CD8-positive, alpha-beta memory T cell (primary cell): ENCODE measurements around the gene WIPI1. TPM values are rescaled to one million over a fixed set of nuclear protein-coding genes. Genes with fewer than 3 reads are reported as not detected.

Source experiments
- CTCF ChIA-PET: fragments of 350-600 bp; sonication (Branson Sonifier 250); formaldehyde crosslinking; loops from one replicate; lab custom pipeline; 2021; ENCODE audit warnings: antibody characterized with exemption; lab: Charles Lee
- POLR2A ChIA-PET: fragments of 350-600 bp; sonication (Branson Sonifier 250); formaldehyde crosslinking; loops from one replicate; lab custom pipeline; 2021; ENCODE audit warnings: antibody characterized with exemption; lab: Charles Lee
- DNase-seq, 5 donors: peaks; one replicate each; pipeline versions ENCODE4 v3.0.0 to v3.0.0-alpha.2; 2020 to 2022; ENCODE audit warnings: mixed read lengths in 1 of 5
- H3K27ac ChIP-seq: one replicate; pipeline ENCODE4 v1.7.0; 2013; ENCODE audit warnings: low read depth, mild to moderate bottlenecking, low read length, moderate library complexity
- H3K27me3 ChIP-seq: 2 replicates; pipeline ENCODE4 v1.7.0; 2013; ENCODE audit warnings: low read length, mild to moderate bottlenecking; ENCODE audit not compliant: insufficient read depth, poor library complexity, severe bottlenecking
- H3K36me3 ChIP-seq: 2 replicates; pipeline ENCODE4 v1.7.0; 2013; ENCODE audit warnings: mild to moderate bottlenecking, low read length, moderate library complexity; ENCODE audit not compliant: insufficient read depth
- H3K4me1 ChIP-seq: 2 replicates; pipeline ENCODE4 v1.7.0; 2013; ENCODE audit warnings: mild to moderate bottlenecking, low read length, moderate library complexity; ENCODE audit not compliant: insufficient read depth
- H3K4me3 ChIP-seq: 2 replicates; pipeline ENCODE4 v1.7.0; 2013; ENCODE audit warnings: mild to moderate bottlenecking, low read length
- H3K9me3 ChIP-seq: 2 replicates; pipeline ENCODE4 v1.7.0; 2013; ENCODE audit warnings: mild to moderate bottlenecking, low read length
- H3K27ac Mint-ChIP-seq, 8 donors: one replicate each; pipeline ENCODE4 v1.8.0; 2020 to 2021; ENCODE audit warnings: mixed read lengths in 8 of 8, mild to moderate bottlenecking in 6 of 8, inconsistent platforms in 3 of 8, moderate library complexity in 3 of 8
- H3K27me3 Mint-ChIP-seq, 2 donors: one replicate each; pipeline ENCODE4 v1.8.0; 2020 to 2021; ENCODE audit warnings: mixed read lengths in 2 of 2, mild to moderate bottlenecking in 1 of 2, moderate library complexity in 1 of 2
- H3K36me3 Mint-ChIP-seq, 3 donors: one replicate each; pipeline ENCODE4 v1.8.0; 2020 to 2021; ENCODE audit warnings: mixed read lengths in 3 of 3, inconsistent platforms in 1 of 3, mild to moderate bottlenecking in 1 of 3
- H3K4me1 Mint-ChIP-seq, 3 donors: one replicate each; pipeline ENCODE4 v1.8.0; 2020 to 2021; ENCODE audit warnings: mixed read lengths in 3 of 3, inconsistent platforms in 1 of 3, mild to moderate bottlenecking in 1 of 3
- H3K4me3 Mint-ChIP-seq, 7 donors: one replicate each; pipeline ENCODE4 v1.8.0; 2020 to 2021; ENCODE audit warnings: mixed read lengths in 7 of 7, mild to moderate bottlenecking in 6 of 7, moderate library complexity in 4 of 7, inconsistent platforms in 2 of 7
- H3K9me3 Mint-ChIP-seq, 5 donors: one replicate each; pipeline ENCODE4 v1.8.0; 2020 to 2022; ENCODE audit warnings: mixed read lengths in 5 of 5, mild to moderate bottlenecking in 3 of 5, moderate library complexity in 2 of 5, inconsistent platforms in 1 of 5
- polyA plus RNA-seq: library from polyadenylated mRNA; unstranded; fragments of 300-500 nt; fragmentation: Illumina TruSeq; gene quantifications from one replicate; pipeline ENCODE4 v1.2.3, GENCODE V29; 2021
- total RNA-seq, 2 experiments: library from RNA; stranded (reverse); gene quantifications; one replicate each; pipeline ENCODE4 v1.2.3, GENCODE V29; 2021

WIPI1 gene
- total and polyA plus RNA-seq, 3 experiments from 2014 or later: 8.2 to 10.3 (median 9.8) TPM

GRCh38 chr17:68452724-68453290, 4.5 kb downstream of the WIPI1 start:
- Histone ChIP-seq H3K36me3 (peaks cover 5% of the 10 kb centered on the region), H3K4me3 (no peak overlapping the region), H3K27me3 (no peaks in the 10 kb centered on the region), H3K4me1 (peaks cover 11% of the 10 kb centered on the region), H3K9me3 (no peaks in the 10 kb centered on the region), H3K27ac (no peak overlapping the region)
- Mint-ChIP-seq H3K27ac (no peak overlapping the region), H3K36me3 (peaks cover 3 to 42% (median 13%) of the 10 kb centered on the region in 3 donors), H3K4me1 (peaks cover 18 to 22% (median 18%) of the 10 kb centered on the region in 3 donors), H3K9me3 (no peaks in the 10 kb centered on the region), H3K4me3 (no peak overlapping the region), H3K27me3 (peaks cover 0 to 1% of the 10 kb centered on the region in 2 donors)
- ChIA-PET POLR2A (no interaction called here), CTCF (no interaction called here)
- DNase-seq: no peak

- no peak for DNase-seq
- peaks cover 0 to 1% of the 10 kb centered on the region in 2 donors for H3K27me3 Mint-ChIP-seq
- peaks cover 5 to 42% (median 13%) of the 10 kb centered on the region in 3 donors for H3K36me3 Mint-ChIP-seq
Measured at GRCh38 chr17:68451670-68452354, 5.5 kb downstream of the WIPI1 start.

GRCh38 chr17:68450801-68451200, 6.5 kb downstream of the WIPI1 start:
- Mint-ChIP-seq H3K9me3 (no peaks in the 10 kb centered on the region), H3K27ac (no peak overlapping the region), H3K4me1 (peaks cover 3 to 8% (median 4%) of the 10 kb centered on the region in 3 donors), H3K4me3 (no peak overlapping the region), H3K36me3 (peaks cover 5 to 47% (median 13%) of the 10 kb centered on the region in 3 donors), H3K27me3 (peaks cover 0 to 1% of the 10 kb centered on the region in 2 donors)
- Histone ChIP-seq H3K27ac (no peak overlapping the region), H3K9me3 (no peaks in the 10 kb centered on the region), H3K4me3 (no peak overlapping the region), H3K36me3 (peaks cover 5% of the 10 kb centered on the region), H3K4me1 (no peaks in the 10 kb centered on the region), H3K27me3 (no peaks in the 10 kb centered on the region)
- POLR2A ChIA-PET: interaction anchor here (0.5 to 1.5 kb wide), 3 partner anchors 7 to 55 kb away, joined by 3 read pairs; no protein-coding TSS in a partner anchor
- DNase-seq: no peak
- CTCF ChIA-PET: interaction anchor here (1.0 kb wide), 1 partner anchor 19 kb away, joined by 3 read pairs; no protein-coding TSS in a partner anchor

More at GRCh38 chr17:68451670-68452354, 5.5 kb downstream of the WIPI1 start:
- no peaks in the 10 kb centered on the region for H3K27me3 ChIP-seq
- H3K27ac Mint-ChIP-seq: no peak overlapping the region
- H3K27ac ChIP-seq: no peak overlapping the region
- H3K4me3 Mint-ChIP-seq: no peak overlapping the region
- ChIA-PET CTCF (no interaction called here), POLR2A (no interaction called here)
- no peaks in the 10 kb centered on the region for H3K9me3 Mint-ChIP-seq
- peaks cover 5% of the 10 kb centered on the region for H3K36me3 ChIP-seq
- no peak overlapping the region for H3K4me3 ChIP-seq
- no peaks in the 10 kb centered on the region for H3K9me3 ChIP-seq
- H3K4me1 ChIP-seq: peaks cover 9% of the 10 kb centered on the region
- peaks cover 13 to 18% (median 14%) of the 10 kb centered on the region in 3 donors for H3K4me1 Mint-ChIP-seq

GRCh38 chr17:68450391-68450790, 6.9 kb downstream of the WIPI1 start:
- ChIA-PET POLR2A (interaction anchor here (0.5 to 1.5 kb wide), 4 partner anchors 8 to 188 kb away, joined by 3 to 5 read pairs (median 3); no protein-coding TSS in a partner anchor), CTCF (interaction anchor here (1.0 kb wide), 1 partner anchor 18 kb away, joined by 3 read pairs; no protein-coding TSS in a partner anchor)
- no peak overlapping the region for H3K27ac Mint-ChIP-seq
- H3K27me3 Mint-ChIP-seq: peaks cover 0 to 1% of the 10 kb centered on the region in 2 donors
- Histone ChIP-seq H3K27me3 (no peaks in the 10 kb centered on the region), H3K4me3 (no peak overlapping the region), H3K27ac (no peak overlapping the region), H3K36me3 (peaks cover 5% of the 10 kb centered on the region), H3K9me3 (no peaks in the 10 kb centered on the region), H3K4me1 (no peaks in the 10 kb centered on the region)
- H3K36me3 Mint-ChIP-seq: peaks cover 6 to 49% (median 13%) of the 10 kb centered on the region in 3 donors
- H3K4me3 Mint-ChIP-seq: no peak overlapping the region
- no peak for DNase-seq
- H3K4me1 Mint-ChIP-seq: peaks cover 0 to 4% (median 2%) of the 10 kb centered on the region in 3 donors
- H3K9me3 Mint-ChIP-seq: no peaks in the 10 kb centered on the region

- POLR2A ChIA-PET: interaction anchor here (1.5 kb wide), 1 partner anchor 9 kb away, joined by 3 read pairs; no protein-coding TSS in a partner anchor
- Mint-ChIP-seq H3K27me3 (peaks cover 0 to 1% of the 10 kb centered on the region in 2 donors), H3K36me3 (peaks cover 9 to 50% (median 13%) of the 10 kb centered on the region in 3 donors), H3K4me1 (no peaks in the 10 kb centered on the region), H3K9me3 (no peaks in the 10 kb centered on the region), H3K27ac (no peak overlapping the region), H3K4me3 (no peak overlapping the region)
- no peaks in the 10 kb centered on the region for H3K27me3 ChIP-seq
- H3K36me3 ChIP-seq: peaks cover 5% of the 10 kb centered on the region
- H3K9me3 ChIP-seq: no peaks in the 10 kb centered on the region
- no peaks in the 10 kb centered on the region for H3K4me1 ChIP-seq
- CTCF ChIA-PET: no interaction called here
- no peak overlapping the region for H3K27ac ChIP-seq
- H3K4me3 ChIP-seq: no peak overlapping the region
- DNase-seq: no peak
Measured at GRCh38 chr17:68449021-68449739, 8.1 kb downstream of the WIPI1 start.

GRCh38 chr17:68446626-68447041, 10.7 kb downstream of the WIPI1 start:
- H3K4me3 Mint-ChIP-seq: no peak overlapping the region
- peaks cover 0 to 2% (median under 1%) of the 10 kb centered on the region in 3 donors for H3K4me1 Mint-ChIP-seq
- H3K4me1 ChIP-seq: no peaks in the 10 kb centered on the region
- peak overlapping the region in 1 of 8 donors; percentile 33 for H3K27ac Mint-ChIP-seq
- no peaks in the 10 kb centered on the region for H3K27me3 ChIP-seq
- H3K27ac ChIP-seq: no peak overlapping the region
- H3K9me3 ChIP-seq: no peaks in the 10 kb centered on the region
- H3K9me3 Mint-ChIP-seq: no peaks in the 10 kb centered on the region
- ChIA-PET CTCF (interaction anchor here (1.3 to 4.3 kb wide), 4 partner anchors 10 to 241 kb away, joined by 3 to 13 read pairs (median 8); partner anchors contain the start of gene WIPI1), POLR2A (interaction anchor here (1.6 kb wide), 1 partner anchor 11 kb away, joined by 4 read pairs; the partner anchor contains the start of gene WIPI1)
- H3K36me3 ChIP-seq: peaks cover 5% of the 10 kb centered on the region
- H3K27me3 Mint-ChIP-seq: peaks cover 0 to 1% of the 10 kb centered on the region in 2 donors
- H3K4me3 ChIP-seq: no peak overlapping the region
- H3K36me3 Mint-ChIP-seq: peaks cover 8 to 52% (median 16%) of the 10 kb centered on the region in 3 donors
- no peak for DNase-seq

- POLR2A ChIA-PET: interaction anchor here (1.6 kb wide), 1 partner anchor 12 kb away, joined by 4 read pairs; the partner anchor contains the start of gene WIPI1
- CTCF ChIA-PET: interaction anchor here (0.9 to 4.3 kb wide), 4 partner anchors 9 to 183 kb away, joined by 3 to 13 read pairs (median 8); partner anchors contain the start of gene WIPI1
- Mint-ChIP-seq H3K27ac (peak overlapping the region in 1 of 8 donors; percentile 64), H3K9me3 (no peaks in the 10 kb centered on the region), H3K27me3 (peaks cover 0 to 1% of the 10 kb centered on the region in 2 donors), H3K36me3 (peaks cover 5 to 46% (median 16%) of the 10 kb centered on the region in 3 donors), H3K4me1 (peaks cover 5 to 12% (median 7%) of the 10 kb centered on the region in 3 donors), H3K4me3 (no peak overlapping the region)
- no peak overlapping the region for H3K27ac ChIP-seq
- DNase-seq: no peak
- peaks cover 4% of the 10 kb centered on the region for H3K4me1 ChIP-seq
- no peak overlapping the region for H3K4me3 ChIP-seq
- no peaks in the 10 kb centered on the region for H3K27me3 ChIP-seq
- no peaks in the 10 kb centered on the region for H3K9me3 ChIP-seq
- H3K36me3 ChIP-seq: peaks cover 5% of the 10 kb centered on the region
Measured at GRCh38 chr17:68445671-68446070, 11.6 kb downstream of the WIPI1 start.
